Neural cell (in vitro differentiated cells): ENCODE measurements around the gene HDAC4.

Experiments
- CTCF ChIP-seq: fragments of 450-650 bp; IDR thresholded peaks from 2 replicates; pipeline ENCODE4 v1.5.1; 2014; ENCODE audit warnings: antibody characterized with exemption, mild to moderate bottlenecking, moderate library complexity; ENCODE audit not compliant: poor library complexity, severe bottlenecking
- EP300 ChIP-seq: fragments of 450-650 bp; conservative IDR thresholded peaks from 2 replicates; pipeline ENCODE4 v1.6.1; 2014; ENCODE audit warnings: antibody characterized with exemption, mild to moderate bottlenecking, moderate library complexity; ENCODE audit not compliant: poor library complexity, severe bottlenecking
- EZH2 ChIP-seq: fragments of 200-600, 300-800 bp; shearing (Covaris generic), sonication (generic); IDR thresholded peaks from 2 replicates; pipeline ENCODE4 v1.6.1; 2014; ENCODE audit warnings: antibody characterized with exemption, low read length, borderline replicate concordance, mild to moderate bottlenecking; ENCODE audit not compliant: insufficient read depth, poor library complexity, severe bottlenecking
- TAF1 ChIP-seq: IDR thresholded peaks from 2 replicates; pipeline ENCODE4 v1.6.1; 2012; ENCODE audit warnings: low read depth
- TF ChIP-seq, protein P1 (sequence below): IDR thresholded peaks from 2 replicates; pipeline ENCODE4 v1.6.1; 2012; ENCODE audit warnings: borderline replicate concordance

DNA sequence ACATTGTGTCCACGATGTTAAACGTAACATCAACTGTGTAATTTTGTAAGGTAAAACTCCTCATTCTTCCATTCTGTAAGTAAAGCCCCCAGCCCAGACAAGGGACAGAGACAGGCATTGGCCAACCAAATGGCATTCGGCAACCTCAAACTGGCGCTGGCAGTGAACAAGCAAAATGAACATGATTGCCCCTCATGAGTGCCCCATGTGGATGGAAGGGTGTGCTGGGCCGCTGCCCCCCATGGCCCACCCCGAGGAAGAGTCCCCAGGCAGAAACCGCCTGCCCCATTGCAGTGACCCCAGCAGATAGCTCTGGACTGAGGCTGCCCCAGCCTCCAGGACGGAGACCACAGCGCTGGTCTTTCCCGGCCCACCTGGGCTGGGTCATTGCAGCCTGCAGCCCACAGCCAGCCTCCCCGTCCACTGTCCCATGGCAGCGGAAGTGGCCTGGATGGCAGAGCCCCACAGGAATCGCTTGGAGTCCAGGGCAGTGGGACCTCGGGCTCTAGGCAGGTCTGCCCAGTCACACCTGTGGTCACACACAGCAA is 220.2 kb downstream of the HDAC4 start:
- TF ChIP-seq EZH2 (no peak), CTCF (no peak), EP300 (no peak), TAF1 (no peak)
- TF ChIP-seq, protein P1, sequence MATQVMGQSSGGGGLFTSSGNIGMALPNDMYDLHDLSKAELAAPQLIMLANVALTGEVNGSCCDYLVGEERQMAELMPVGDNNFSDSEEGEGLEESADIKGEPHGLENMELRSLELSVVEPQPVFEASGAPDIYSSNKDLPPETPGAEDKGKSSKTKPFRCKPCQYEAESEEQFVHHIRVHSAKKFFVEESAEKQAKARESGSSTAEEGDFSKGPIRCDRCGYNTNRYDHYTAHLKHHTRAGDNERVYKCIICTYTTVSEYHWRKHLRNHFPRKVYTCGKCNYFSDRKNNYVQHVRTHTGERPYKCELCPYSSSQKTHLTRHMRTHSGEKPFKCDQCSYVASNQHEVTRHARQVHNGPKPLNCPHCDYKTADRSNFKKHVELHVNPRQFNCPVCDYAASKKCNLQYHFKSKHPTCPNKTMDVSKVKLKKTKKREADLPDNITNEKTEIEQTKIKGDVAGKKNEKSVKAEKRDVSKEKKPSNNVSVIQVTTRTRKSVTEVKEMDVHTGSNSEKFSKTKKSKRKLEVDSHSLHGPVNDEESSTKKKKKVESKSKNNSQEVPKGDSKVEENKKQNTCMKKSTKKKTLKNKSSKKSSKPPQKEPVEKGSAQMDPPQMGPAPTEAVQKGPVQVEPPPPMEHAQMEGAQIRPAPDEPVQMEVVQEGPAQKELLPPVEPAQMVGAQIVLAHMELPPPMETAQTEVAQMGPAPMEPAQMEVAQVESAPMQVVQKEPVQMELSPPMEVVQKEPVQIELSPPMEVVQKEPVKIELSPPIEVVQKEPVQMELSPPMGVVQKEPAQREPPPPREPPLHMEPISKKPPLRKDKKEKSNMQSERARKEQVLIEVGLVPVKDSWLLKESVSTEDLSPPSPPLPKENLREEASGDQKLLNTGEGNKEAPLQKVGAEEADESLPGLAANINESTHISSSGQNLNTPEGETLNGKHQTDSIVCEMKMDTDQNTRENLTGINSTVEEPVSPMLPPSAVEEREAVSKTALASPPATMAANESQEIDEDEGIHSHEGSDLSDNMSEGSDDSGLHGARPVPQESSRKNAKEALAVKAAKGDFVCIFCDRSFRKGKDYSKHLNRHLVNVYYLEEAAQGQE, result no peak
